Measurements from ENCODE around the gene B3GNT5.

B3GNT5 gene

DNA sequence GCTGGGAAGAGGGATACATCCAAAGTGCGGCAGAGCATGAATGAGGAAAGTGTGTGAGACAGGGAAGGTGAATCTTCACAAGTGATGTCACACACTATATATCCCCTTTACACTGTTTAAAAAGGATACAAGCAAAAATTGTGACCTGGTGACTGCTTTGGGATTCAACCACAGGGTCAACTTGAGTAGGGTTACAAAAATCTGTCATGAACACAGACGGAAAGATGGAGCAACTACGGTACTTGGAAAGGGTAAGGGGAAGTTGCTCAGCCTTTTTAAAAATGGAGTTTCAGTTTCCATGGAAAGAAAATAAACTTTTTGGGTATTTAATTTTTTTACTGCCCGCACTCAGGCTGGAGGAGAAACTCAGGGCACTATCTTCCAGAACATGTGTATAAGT lies 60.3 kb downstream of the B3GNT5 start:
- Histone ChIP-seq H3K4me3 (ENCODE audit: low read depth in 1 of 2, low read length in 2 of 2) (no peak overlapping the region), H3K9me3 (ENCODE audit: low read length) (no peaks in the 10 kb centered on the region), H3K27me3 (ENCODE audit: control insufficient read depth in 1 of 2, insufficient read depth in 2 of 2, low read length in 2 of 2) (no peaks in the 10 kb centered on the region), H3K9ac (ENCODE audit: low read length) (no peak overlapping the region), H3K36me3 (ENCODE audit: insufficient read depth, low read length) (no peaks in the 10 kb centered on the region), H3K4me1 (ENCODE audit: insufficient read depth, low read length) (no peaks in the 10 kb centered on the region), H3K27ac (ENCODE audit: low read depth, low read length) (no peak overlapping the region)

DNA sequence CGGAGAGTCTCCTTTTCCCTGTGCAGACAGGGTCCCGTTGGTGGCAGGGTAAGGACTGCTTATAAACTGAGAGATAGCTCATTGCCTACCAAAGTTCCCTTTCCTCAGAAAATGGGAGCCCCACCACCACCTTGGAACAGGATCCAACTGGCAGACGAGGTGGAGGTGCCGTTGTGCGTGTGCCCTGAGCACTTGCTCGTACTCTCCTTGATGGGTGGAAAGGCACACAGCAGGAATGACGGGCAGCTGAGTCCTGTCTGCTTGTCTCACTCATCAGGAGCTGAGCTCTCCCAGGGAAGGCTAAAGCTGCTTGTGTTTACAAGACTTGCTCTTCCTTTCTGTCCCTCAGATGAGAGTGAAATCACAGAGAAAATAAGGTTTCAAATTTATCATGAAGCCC lies 60.7 kb downstream of the B3GNT5 start:
- Histone ChIP-seq H3K9ac (ENCODE audit: low read length) (no peak overlapping the region), H3K36me3 (ENCODE audit: insufficient read depth, low read length) (no peaks in the 10 kb centered on the region), H3K9me3 (ENCODE audit: low read length) (no peaks in the 10 kb centered on the region), H3K27me3 (ENCODE audit: control insufficient read depth in 1 of 2, insufficient read depth in 2 of 2, low read length in 2 of 2) (no peaks in the 10 kb centered on the region), H3K4me3 (ENCODE audit: low read depth in 1 of 2, low read length in 2 of 2) (no peak overlapping the region), H3K4me1 (ENCODE audit: insufficient read depth, low read length) (no peaks in the 10 kb centered on the region), H3K27ac (ENCODE audit: low read depth, low read length) (no peak overlapping the region)

DNA sequence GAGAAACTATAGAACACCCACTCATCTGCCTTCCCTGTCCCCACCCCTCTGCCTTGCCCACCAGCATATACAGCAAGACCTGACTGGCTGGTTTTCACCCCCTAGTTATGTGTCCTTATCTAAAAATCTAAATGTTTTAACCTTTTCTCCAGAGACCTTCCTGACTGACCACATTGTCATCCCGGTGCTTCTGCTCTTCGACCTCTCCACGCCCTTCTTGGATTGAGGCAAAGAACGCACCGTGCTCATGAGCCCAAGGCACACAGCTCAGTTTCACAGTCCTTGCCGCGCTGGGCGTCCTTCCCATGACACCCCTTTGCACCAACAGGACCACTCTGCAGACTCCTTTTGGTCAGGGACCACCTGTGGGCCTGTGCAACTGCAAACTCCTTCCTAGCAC lies 62.7 kb downstream of the B3GNT5 start:
- Histone ChIP-seq H3K9me3 (ENCODE audit: low read length) (no peaks in the 10 kb centered on the region), H3K36me3 (ENCODE audit: insufficient read depth, low read length) (no peaks in the 10 kb centered on the region), H3K27ac (ENCODE audit: low read depth, low read length) (no peak overlapping the region), H3K4me1 (ENCODE audit: insufficient read depth, low read length) (no peaks in the 10 kb centered on the region), H3K4me3 (ENCODE audit: low read depth in 1 of 2, low read length in 2 of 2) (no peak overlapping the region), H3K9ac (ENCODE audit: low read length) (no peak overlapping the region), H3K27me3 (ENCODE audit: control insufficient read depth in 1 of 2, insufficient read depth in 2 of 2, low read length in 2 of 2) (no peaks in the 10 kb centered on the region)

DNA sequence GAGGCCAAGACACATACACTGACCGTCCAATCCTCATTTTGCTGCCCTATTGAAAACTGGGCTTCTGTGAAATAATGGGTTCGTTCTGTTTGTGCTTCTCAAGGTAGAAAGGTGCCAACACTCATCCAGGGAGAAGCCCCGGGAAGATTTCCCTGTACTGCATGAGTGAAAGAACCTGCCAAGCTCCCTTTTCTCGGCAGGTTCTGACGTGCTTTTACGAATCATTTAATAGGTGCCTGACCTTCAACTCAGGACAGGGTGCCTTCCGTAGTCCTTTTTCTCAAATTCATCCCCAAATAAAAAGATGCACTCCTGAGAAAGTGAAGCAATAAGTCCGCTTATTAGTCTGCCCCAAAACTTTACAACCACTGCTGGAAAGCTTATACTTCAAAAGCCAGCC lies 64.2 kb downstream of the B3GNT5 start:
- Histone ChIP-seq H3K27me3 (ENCODE audit: control insufficient read depth in 1 of 2, insufficient read depth in 2 of 2, low read length in 2 of 2) (no peaks in the 10 kb centered on the region), H3K27ac (ENCODE audit: low read depth, low read length) (no peak overlapping the region), H3K36me3 (ENCODE audit: insufficient read depth, low read length) (no peaks in the 10 kb centered on the region), H3K4me1 (ENCODE audit: insufficient read depth, low read length) (no peaks in the 10 kb centered on the region), H3K9me3 (ENCODE audit: low read length) (no peaks in the 10 kb centered on the region), H3K4me3 (ENCODE audit: low read depth in 1 of 2, low read length in 2 of 2) (no peak overlapping the region), H3K9ac (ENCODE audit: low read length) (no peak overlapping the region)

DNA sequence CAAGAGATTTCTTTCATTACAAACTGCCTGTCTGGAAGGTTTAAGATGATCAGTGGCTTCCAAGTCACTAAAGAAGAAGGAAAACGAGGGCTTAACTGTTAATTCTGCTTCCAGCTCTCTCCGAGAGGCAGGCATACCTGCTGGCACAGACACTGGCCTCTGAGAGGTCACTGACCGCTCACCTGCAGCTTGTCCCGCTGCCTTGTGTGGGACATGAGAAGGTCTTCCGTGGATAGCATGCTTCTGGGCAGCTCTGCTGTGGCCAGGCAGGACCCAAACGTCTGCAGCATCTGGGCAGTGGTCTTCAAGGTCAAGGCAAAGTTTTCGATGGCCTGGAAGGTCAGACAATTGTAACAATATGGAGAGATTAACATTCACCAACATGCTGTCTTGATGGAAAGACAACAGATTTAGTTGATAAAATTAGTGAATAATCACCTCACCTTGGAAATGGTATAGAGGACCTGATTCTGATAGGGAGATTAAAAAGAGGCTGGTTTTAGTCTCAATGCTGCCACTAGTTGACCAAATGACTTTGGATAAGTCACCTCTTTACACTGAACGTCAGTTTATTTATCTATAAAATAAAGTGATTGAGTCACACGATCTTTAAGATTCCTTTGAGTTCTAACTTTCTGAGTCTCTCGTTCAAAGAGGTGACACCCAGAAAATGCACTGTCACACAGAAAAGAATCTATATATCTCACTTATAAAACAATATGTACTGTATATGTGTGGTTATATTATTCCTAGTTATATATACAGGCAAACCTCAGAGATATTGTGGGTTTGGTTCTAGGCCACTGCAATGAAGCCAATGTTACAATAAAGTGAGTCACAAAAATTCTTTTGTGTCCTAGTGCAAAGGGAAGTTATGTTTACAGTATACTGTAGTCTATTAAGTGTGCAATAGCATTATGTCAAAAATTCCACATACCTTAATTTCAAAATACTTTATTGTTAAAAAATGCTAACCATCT lies 65.1 kb downstream of the B3GNT5 start:
- H3K9me3 ChIP-seq (ENCODE audit: low read length): no peaks in the 10 kb centered on the region
- H3K4me3 ChIP-seq (ENCODE audit: low read depth in 1 of 2, low read length in 2 of 2): no peak overlapping the region
- H3K27me3 ChIP-seq (ENCODE audit: control insufficient read depth in 1 of 2, insufficient read depth in 2 of 2, low read length in 2 of 2): no peaks in the 10 kb centered on the region
- H3K27ac ChIP-seq (ENCODE audit: low read depth, low read length): no peak overlapping the region
- no peak overlapping the region for H3K9ac ChIP-seq (ENCODE audit: low read length)
- no peaks in the 10 kb centered on the region for H3K4me1 ChIP-seq (ENCODE audit: insufficient read depth, low read length)
- no peaks in the 10 kb centered on the region for H3K36me3 ChIP-seq (ENCODE audit: insufficient read depth, low read length)

DNA sequence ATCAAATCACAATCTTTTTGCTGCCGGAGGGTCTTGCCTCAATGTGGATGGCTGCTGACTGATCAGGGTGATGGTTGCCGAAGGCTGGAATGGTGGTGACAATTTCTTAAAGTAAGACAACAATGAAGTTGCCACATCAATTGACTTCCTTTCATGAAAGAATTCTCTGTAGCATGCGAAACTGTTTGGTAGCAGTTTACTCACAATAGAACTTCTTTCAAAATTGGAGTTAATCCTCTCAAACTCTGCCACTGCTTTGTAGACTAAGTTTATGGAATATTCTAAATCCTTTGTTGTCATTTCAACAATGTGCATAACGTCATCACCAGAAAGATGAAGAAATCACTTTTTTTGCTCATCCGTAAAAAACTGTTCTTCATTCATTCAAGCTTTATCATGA lies 65.8 kb downstream of the B3GNT5 start:
- no peaks in the 10 kb centered on the region for H3K36me3 ChIP-seq (ENCODE audit: insufficient read depth, low read length)
- no peaks in the 10 kb centered on the region for H3K27me3 ChIP-seq (ENCODE audit: control insufficient read depth in 1 of 2, insufficient read depth in 2 of 2, low read length in 2 of 2)
- no peaks in the 10 kb centered on the region for H3K4me1 ChIP-seq (ENCODE audit: insufficient read depth, low read length)
- H3K4me3 ChIP-seq (ENCODE audit: low read depth in 1 of 2, low read length in 2 of 2): no peak overlapping the region
- no peaks in the 10 kb centered on the region for H3K9me3 ChIP-seq (ENCODE audit: low read length)
- H3K27ac ChIP-seq (ENCODE audit: low read depth, low read length): no peak overlapping the region
- no peak overlapping the region for H3K9ac ChIP-seq (ENCODE audit: low read length)

DNA sequence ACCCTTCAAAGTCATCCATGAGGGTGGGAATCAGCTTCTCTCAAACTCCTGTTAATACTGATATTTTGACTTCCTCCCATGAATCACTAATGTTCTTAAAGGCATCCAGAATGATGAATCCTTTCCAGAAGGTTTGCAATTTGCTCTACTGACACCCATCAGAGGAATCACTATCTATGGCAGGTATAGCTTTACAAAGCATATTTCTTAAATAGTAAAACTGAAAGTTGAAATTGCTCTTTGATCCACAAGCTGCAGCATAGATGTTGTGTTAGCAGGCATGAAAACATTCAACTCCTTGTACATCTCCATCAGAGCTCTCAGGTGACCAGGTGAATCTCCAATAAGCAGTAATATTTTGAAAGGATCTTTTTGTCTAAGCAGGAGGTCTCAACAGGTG lies 66.3 kb downstream of the B3GNT5 start:
- H3K27ac ChIP-seq (ENCODE audit: low read depth, low read length): no peak overlapping the region

More for the DNA sequence above, 66.3 kb downstream of the B3GNT5 start:
- Histone ChIP-seq H3K9ac (ENCODE audit: low read length) (no peak overlapping the region), H3K27me3 (ENCODE audit: control insufficient read depth in 1 of 2, insufficient read depth in 2 of 2, low read length in 2 of 2) (no peaks in the 10 kb centered on the region), H3K9me3 (ENCODE audit: low read length) (no peaks in the 10 kb centered on the region), H3K4me1 (ENCODE audit: insufficient read depth, low read length) (no peaks in the 10 kb centered on the region), H3K4me3 (ENCODE audit: low read depth in 1 of 2, low read length in 2 of 2) (no peak overlapping the region), H3K36me3 (ENCODE audit: insufficient read depth, low read length) (no peaks in the 10 kb centered on the region)
